GM23338 (cell line): ENCODE results near the gene LRP1B. TPM values are rescaled to one million over a fixed set of nuclear protein-coding genes. Genes with fewer than 3 reads are reported as not detected.

Experiments
- ATAC-seq: fragments of 200-7000 bp; cut with Tn5 transposase; 3 replicates; pipeline ENCODE4 v1.9.1; 2020
- DNase-seq: peaks from one replicate; pipeline ENCODE4 v3.0.0-alpha.2; 2015; ENCODE audit warnings: low spot score
- H2AFZ ChIP-seq: fragments of 200-600 bp; sonication (generic); 2 replicates; pipeline ENCODE4 v1.8.0; 2016; ENCODE audit warnings: antibody characterized with exemption, mild to moderate bottlenecking, moderate library complexity
- H3F3A ChIP-seq: fragments of 200-600 bp; sonication (generic); replicated peaks from 2 replicates; pipeline ENCODE4 v1.8.0; 2017; ENCODE audit warnings: antibody characterized with exemption, mixed run types, low read depth
- H3K27ac ChIP-seq: fragments of 200-600 bp; sonication (generic); 2 replicates; pipeline ENCODE4 v1.6.1; 2016; ENCODE audit warnings: low read depth
- H3K27me3 ChIP-seq: fragments of 200-600 bp; sonication (generic); 2 replicates; pipeline ENCODE4 v1.8.0; 2016; ENCODE audit warnings: mild to moderate bottlenecking, mixed run types, moderate library complexity; ENCODE audit not compliant: insufficient read depth
- H3K36me3 ChIP-seq: fragments of 200-600 bp; sonication (generic); 2 replicates; pipeline ENCODE4 v1.8.0; 2016; ENCODE audit warnings: mild to moderate bottlenecking; ENCODE audit not compliant: insufficient read depth
- H3K4me1 ChIP-seq: fragments of 200-600 bp; sonication (generic); 2 replicates; pipeline ENCODE4 v1.8.0; 2016; ENCODE audit warnings: mild to moderate bottlenecking, moderate library complexity; ENCODE audit not compliant: insufficient read depth
- H3K4me2 ChIP-seq: fragments of 200-600 bp; sonication (generic); 2 replicates; pipeline ENCODE4 v1.7.1; 2017; ENCODE audit warnings: mixed run types
- H3K4me3 ChIP-seq: fragments of 200-600 bp; sonication (generic); 2 replicates; pipeline ENCODE4 v1.6.1; 2016; ENCODE audit warnings: mixed run types
- H3K79me2 ChIP-seq: fragments of 200-600 bp; sonication (generic); replicated peaks from 2 replicates; pipeline ENCODE4 v1.8.0; 2017; ENCODE audit warnings: mild to moderate bottlenecking; ENCODE audit not compliant: insufficient read depth
- H3K9me2 ChIP-seq: fragments of 200-600 bp; sonication (generic); 2 replicates; pipeline ENCODE4 v1.8.0; 2017; ENCODE audit not compliant: insufficient read depth
- H4K20me1 ChIP-seq: fragments of 200-600 bp; sonication (generic); replicated peaks from 2 replicates; pipeline ENCODE4 v1.8.0; 2017; ENCODE audit warnings: mild to moderate bottlenecking; ENCODE audit not compliant: insufficient read depth
- H3K27ac Mint-ChIP-seq: 2 replicates; pipeline ENCODE4 v1.8.0; 2020; ENCODE audit warnings: inconsistent platforms, mild to moderate bottlenecking, moderate library complexity, mixed read lengths
- H3K27me3 Mint-ChIP-seq: 3 replicates; pipeline ENCODE4 v1.8.0; 2022; ENCODE audit warnings: low read depth, mild to moderate bottlenecking, moderate library complexity, mixed read lengths, inconsistent platforms; ENCODE audit not compliant: insufficient read depth, poor library complexity
- H3K36me3 Mint-ChIP-seq: 3 replicates; pipeline ENCODE4 v1.8.0; 2021; ENCODE audit warnings: low read depth, mild to moderate bottlenecking, inconsistent platforms, moderate library complexity, mixed read lengths
- H3K4me1 Mint-ChIP-seq: 3 replicates; pipeline ENCODE4 v1.8.0; 2020; ENCODE audit warnings: mild to moderate bottlenecking, inconsistent platforms, mixed read lengths
- H3K4me3 Mint-ChIP-seq: 3 replicates; pipeline ENCODE4 v1.8.0; 2021; ENCODE audit warnings: moderate library complexity, mild to moderate bottlenecking, inconsistent platforms, mixed read lengths
- H3K9me3 Mint-ChIP-seq: 3 replicates; pipeline ENCODE4 v1.8.0; 2020; ENCODE audit warnings: moderate library complexity, mild to moderate bottlenecking, inconsistent platforms, mixed read lengths
- CREB1 ChIP-seq: fragments of 250-450 bp; sonication (Bioruptor Pico); IDR thresholded peaks from 2 replicates; pipeline ENCODE4 v1.5.0; 2020; ENCODE audit warnings: low read depth, mild to moderate bottlenecking, moderate library complexity
- EZH2 ChIP-seq: fragments of 200-600 bp; sonication (generic); IDR thresholded peaks from one replicate; pipeline ENCODE4 v1.8.0; 2017; ENCODE audit warnings: antibody characterized with exemption, mild to moderate bottlenecking, low read depth; ENCODE audit not compliant: unreplicated experiment
- EZH2phosphoT487 ChIP-seq: fragments of 200-600 bp; sonication (generic); IDR thresholded peaks from one replicate; pipeline ENCODE4 v1.8.1; 2018; ENCODE audit warnings: antibody characterized with exemption; ENCODE audit not compliant: unreplicated experiment
- JUNB ChIP-seq: IDR thresholded peaks from one replicate; pipeline ENCODE4 v1.6.1; 2016; ENCODE audit warnings: antibody characterized with exemption; ENCODE audit not compliant: unreplicated experiment
- POLR2AphosphoS5 ChIP-seq: IDR thresholded peaks from 2 replicates; pipeline ENCODE4 v1.6.1; 2016; ENCODE audit warnings: antibody characterized with exemption, low read depth
- ZNF114 ChIP-seq: fragments of 250-450 bp; sonication (Bioruptor Pico); IDR thresholded peaks from 2 replicates; pipeline ENCODE4 v1.5.0; 2020; ENCODE audit warnings: mild to moderate bottlenecking, moderate library complexity
- ZNF331 ChIP-seq: fragments of 250-450 bp; sonication (Bioruptor Pico); IDR thresholded peaks from 2 replicates; pipeline ENCODE4 v1.5.0; 2020; ENCODE audit warnings: low read depth, mild to moderate bottlenecking, moderate library complexity
- polyA plus RNA-seq: library from polyadenylated mRNA; unstranded; fragments of >200 nt; fragmentation: Nextera tagmentation; extraction: Ambion mirVana; gene quantifications from 2 replicates; pipeline ENCODE4 v1.2.1, GENCODE V29; 2016
- total RNA-seq: library from RNA; depleted of rRNA; stranded (reverse); fragments of >200 nt; shearing (Covaris generic); gene quantifications from 2 replicates; pipeline ENCODE4 v1.2.3, GENCODE V29; 2014
- TF ChIP-seq, protein P1 (sequence below): fragments of 250-450 bp; sonication (Bioruptor Pico); IDR thresholded peaks from 2 replicates; pipeline ENCODE4 v1.5.0; 2020; ENCODE audit warnings: mild to moderate bottlenecking, moderate library complexity
- TF ChIP-seq, protein P2 (sequence below): IDR thresholded peaks from 2 replicates; pipeline ENCODE4 v1.6.1; 2016; ENCODE audit warnings: antibody characterized with exemption
- TF ChIP-seq, protein P3 (sequence below): IDR thresholded peaks from one replicate; pipeline ENCODE4 v1.6.1; 2018; ENCODE audit warnings: antibody characterized with exemption; ENCODE audit not compliant: unreplicated experiment

The LRP1B gene
- total and polyA plus RNA-seq, 2 experiments from 2014 or later: 0.15 to 0.97 TPM

DNA sequence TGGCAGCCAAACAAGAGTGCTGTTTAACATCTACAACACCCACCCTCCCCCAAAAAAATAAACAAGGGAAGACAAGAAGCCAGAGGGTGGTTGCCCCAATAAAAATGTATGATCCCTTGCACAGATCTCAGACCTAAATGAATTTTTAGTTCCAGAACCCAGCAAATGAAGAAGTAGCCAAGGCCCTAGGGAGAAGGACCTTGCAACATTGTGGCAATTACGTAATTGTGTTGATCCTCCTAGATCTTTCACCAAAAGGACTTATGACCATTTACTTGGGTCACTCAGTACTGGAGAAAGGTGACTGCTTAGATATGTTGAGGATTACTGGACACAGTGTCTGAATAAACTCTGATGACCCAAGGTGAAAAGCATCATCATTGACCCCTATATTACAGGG is 1393.8 kb downstream of the LRP1B start (continued):
- TF ChIP-seq, protein P1, sequence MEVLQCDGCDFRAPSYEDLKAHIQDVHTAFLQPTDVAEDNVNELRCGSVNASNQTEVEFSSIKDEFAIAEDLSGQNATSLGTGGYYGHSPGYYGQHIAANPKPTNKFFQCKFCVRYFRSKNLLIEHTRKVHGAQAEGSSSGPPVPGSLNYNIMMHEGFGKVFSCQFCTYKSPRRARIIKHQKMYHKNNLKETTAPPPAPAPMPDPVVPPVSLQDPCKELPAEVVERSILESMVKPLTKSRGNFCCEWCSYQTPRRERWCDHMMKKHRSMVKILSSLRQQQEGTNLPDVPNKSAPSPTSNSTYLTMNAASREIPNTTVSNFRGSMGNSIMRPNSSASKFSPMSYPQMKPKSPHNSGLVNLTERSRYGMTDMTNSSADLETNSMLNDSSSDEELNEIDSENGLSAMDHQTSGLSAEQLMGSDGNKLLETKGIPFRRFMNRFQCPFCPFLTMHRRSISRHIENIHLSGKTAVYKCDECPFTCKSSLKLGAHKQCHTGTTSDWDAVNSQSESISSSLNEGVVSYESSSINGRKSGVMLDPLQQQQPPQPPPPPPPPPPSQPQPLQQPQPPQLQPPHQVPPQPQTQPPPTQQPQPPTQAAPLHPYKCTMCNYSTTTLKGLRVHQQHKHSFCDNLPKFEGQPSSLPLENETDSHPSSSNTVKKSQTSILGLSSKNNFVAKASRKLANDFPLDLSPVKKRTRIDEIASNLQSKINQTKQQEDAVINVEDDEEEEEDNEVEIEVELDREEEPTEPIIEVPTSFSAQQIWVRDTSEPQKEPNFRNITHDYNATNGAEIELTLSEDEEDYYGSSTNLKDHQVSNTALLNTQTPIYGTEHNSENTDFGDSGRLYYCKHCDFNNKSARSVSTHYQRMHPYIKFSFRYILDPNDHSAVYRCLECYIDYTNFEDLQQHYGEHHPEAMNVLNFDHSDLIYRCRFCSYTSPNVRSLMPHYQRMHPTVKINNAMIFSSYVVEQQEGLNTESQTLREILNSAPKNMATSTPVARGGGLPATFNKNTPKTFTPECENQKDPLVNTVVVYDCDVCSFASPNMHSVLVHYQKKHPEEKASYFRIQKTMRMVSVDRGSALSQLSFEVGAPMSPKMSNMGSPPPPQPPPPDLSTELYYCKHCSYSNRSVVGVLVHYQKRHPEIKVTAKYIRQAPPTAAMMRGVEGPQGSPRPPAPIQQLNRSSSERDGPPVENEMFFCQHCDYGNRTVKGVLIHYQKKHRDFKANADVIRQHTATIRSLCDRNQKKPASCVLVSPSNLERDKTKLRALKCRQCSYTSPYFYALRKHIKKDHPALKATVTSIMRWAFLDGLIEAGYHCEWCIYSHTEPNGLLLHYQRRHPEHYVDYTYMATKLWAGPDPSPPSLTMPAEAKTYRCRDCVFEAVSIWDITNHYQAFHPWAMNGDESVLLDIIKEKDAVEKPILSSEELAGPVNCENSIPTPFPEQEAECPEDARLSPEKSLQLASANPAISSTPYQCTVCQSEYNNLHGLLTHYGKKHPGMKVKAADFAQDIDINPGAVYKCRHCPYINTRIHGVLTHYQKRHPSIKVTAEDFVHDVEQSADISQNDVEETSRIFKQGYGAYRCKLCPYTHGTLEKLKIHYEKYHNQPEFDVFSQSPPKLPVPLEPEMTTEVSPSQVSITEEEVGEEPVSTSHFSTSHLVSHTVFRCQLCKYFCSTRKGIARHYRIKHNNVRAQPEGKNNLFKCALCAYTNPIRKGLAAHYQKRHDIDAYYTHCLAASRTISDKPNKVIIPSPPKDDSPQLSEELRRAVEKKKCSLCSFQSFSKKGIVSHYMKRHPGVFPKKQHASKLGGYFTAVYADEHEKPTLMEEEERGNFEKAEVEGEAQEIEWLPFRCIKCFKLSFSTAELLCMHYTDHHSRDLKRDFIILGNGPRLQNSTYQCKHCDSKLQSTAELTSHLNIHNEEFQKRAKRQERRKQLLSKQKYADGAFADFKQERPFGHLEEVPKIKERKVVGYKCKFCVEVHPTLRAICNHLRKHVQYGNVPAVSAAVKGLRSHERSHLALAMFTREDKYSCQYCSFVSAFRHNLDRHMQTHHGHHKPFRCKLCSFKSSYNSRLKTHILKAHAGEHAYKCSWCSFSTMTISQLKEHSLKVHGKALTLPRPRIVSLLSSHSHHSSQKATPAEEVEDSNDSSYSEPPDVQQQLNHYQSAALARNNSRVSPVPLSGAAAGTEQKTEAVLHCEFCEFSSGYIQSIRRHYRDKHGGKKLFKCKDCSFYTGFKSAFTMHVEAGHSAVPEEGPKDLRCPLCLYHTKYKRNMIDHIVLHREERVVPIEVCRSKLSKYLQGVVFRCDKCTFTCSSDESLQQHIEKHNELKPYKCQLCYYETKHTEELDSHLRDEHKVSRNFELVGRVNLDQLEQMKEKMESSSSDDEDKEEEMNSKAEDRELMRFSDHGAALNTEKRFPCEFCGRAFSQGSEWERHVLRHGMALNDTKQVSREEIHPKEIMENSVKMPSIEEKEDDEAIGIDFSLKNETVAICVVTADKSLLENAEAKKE: no peak
- no peak for TF ChIP-seq ZNF114
- TF ChIP-seq POLR2AphosphoS5: no peak
- TF ChIP-seq CREB1 (CRISPR knock-in tag): no peak

DNA sequence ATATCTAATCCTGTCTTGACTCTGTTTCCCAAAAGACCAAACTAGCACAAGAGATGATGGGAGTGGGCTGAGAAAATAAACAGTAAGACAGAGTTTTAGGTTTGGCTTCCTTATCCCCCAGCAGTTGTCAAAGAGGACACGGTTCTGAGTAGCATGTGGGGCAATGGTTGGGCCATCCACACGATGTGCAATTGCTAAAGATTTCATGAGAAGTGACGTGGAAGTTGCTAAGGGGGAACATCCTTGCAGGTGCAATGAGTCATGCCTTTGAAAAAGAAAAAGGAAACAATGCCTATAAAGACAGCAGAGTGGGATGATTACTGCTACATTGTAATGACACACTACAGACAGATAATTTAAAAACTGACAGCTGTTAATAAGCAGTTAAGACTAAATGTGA is 1395.8 kb downstream of the LRP1B start:
- H3K4me1 ChIP-seq: no peaks in the 10 kb centered on the region
- peaks cover 12% of the 10 kb centered on the region; the same call in 1 of the 2 replicates for H3K9me2 ChIP-seq
- Mint-ChIP-seq H3K27me3 (no peaks in the 10 kb centered on the region), H3K27ac (no peak overlapping the region), H3K36me3 (no peaks in the 10 kb centered on the region), H3K4me3 (no peak overlapping the region), H3K4me1 (no peaks in the 10 kb centered on the region), H3K9me3 (no peaks in the 10 kb centered on the region)
- no peaks in the 10 kb centered on the region for H3K79me2 ChIP-seq
- no peak overlapping the region for H3K4me3 ChIP-seq
- no peaks in the 10 kb centered on the region for H4K20me1 ChIP-seq
- H3K27me3 ChIP-seq: no peaks in the 10 kb centered on the region
- DNase-seq: no peak
- no peak overlapping the region for H3K4me2 ChIP-seq
- ATAC-seq: no peak
- H3K27ac ChIP-seq: no peak overlapping the region
- no peaks in the 10 kb centered on the region for H3F3A ChIP-seq
- no peaks in the 10 kb centered on the region for H3K36me3 ChIP-seq
- H2AFZ ChIP-seq: no peak overlapping the region
- TF ChIP-seq, protein P2, sequence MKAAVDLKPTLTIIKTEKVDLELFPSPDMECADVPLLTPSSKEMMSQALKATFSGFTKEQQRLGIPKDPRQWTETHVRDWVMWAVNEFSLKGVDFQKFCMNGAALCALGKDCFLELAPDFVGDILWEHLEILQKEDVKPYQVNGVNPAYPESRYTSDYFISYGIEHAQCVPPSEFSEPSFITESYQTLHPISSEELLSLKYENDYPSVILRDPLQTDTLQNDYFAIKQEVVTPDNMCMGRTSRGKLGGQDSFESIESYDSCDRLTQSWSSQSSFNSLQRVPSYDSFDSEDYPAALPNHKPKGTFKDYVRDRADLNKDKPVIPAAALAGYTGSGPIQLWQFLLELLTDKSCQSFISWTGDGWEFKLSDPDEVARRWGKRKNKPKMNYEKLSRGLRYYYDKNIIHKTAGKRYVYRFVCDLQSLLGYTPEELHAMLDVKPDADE: no peak
- TF ChIP-seq JUNB: no peak
- TF ChIP-seq ZNF114: no peak
- no peak for TF ChIP-seq EZH2phosphoT487
- no peak for TF ChIP-seq EZH2
- TF ChIP-seq, protein P3, sequence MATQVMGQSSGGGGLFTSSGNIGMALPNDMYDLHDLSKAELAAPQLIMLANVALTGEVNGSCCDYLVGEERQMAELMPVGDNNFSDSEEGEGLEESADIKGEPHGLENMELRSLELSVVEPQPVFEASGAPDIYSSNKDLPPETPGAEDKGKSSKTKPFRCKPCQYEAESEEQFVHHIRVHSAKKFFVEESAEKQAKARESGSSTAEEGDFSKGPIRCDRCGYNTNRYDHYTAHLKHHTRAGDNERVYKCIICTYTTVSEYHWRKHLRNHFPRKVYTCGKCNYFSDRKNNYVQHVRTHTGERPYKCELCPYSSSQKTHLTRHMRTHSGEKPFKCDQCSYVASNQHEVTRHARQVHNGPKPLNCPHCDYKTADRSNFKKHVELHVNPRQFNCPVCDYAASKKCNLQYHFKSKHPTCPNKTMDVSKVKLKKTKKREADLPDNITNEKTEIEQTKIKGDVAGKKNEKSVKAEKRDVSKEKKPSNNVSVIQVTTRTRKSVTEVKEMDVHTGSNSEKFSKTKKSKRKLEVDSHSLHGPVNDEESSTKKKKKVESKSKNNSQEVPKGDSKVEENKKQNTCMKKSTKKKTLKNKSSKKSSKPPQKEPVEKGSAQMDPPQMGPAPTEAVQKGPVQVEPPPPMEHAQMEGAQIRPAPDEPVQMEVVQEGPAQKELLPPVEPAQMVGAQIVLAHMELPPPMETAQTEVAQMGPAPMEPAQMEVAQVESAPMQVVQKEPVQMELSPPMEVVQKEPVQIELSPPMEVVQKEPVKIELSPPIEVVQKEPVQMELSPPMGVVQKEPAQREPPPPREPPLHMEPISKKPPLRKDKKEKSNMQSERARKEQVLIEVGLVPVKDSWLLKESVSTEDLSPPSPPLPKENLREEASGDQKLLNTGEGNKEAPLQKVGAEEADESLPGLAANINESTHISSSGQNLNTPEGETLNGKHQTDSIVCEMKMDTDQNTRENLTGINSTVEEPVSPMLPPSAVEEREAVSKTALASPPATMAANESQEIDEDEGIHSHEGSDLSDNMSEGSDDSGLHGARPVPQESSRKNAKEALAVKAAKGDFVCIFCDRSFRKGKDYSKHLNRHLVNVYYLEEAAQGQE: no peak
- no peak for TF ChIP-seq ZNF331 (CRISPR knock-in tag)
